Astrocyte (in vitro differentiated cells and primary cell): Measurements from ENCODE around the gene SPOCK1. TPM values are rescaled to one million over a fixed set of nuclear protein-coding genes. Genes with fewer than 3 reads are reported as not detected.

Experiments used
- DNase-seq: peaks from one replicate; pipeline ENCODE4 v3.0.0-alpha.2; 2010; ENCODE audit warnings: low read depth
- FAIRE-seq: peaks from 2 replicates; lab custom pipeline; 2011; peaks lifted over from hg19 to GRCh38; lab: Jason Lieb, UNC
- H2AFZ ChIP-seq: 2 replicates; pipeline ENCODE4 v1.6.0; 2012; ENCODE audit warnings: low read depth, low read length, inconsistent platforms
- H3K27ac ChIP-seq: 2 replicates; pipeline ENCODE4 v1.5.1; 2011; ENCODE audit warnings: low read depth, low read length, inconsistent platforms
- H3K27me3 ChIP-seq: 2 replicates; pipeline ENCODE4 v1.6.0; 2011; ENCODE audit warnings: low read length, inconsistent platforms; ENCODE audit not compliant: insufficient read depth
- H3K36me3 ChIP-seq: 2 replicates; pipeline ENCODE4 v1.5.1; 2011; ENCODE audit warnings: low read length, inconsistent platforms; ENCODE audit not compliant: insufficient read depth
- H3K4me1 ChIP-seq: 2 replicates; pipeline ENCODE4 v1.5.1; 2011; ENCODE audit warnings: low read length, inconsistent platforms; ENCODE audit not compliant: insufficient read depth
- H3K4me2 ChIP-seq: 2 replicates; pipeline ENCODE4 v1.6.0; 2012; ENCODE audit warnings: low read length, inconsistent platforms
- H3K4me3 ChIP-seq: 2 replicates; pipeline ENCODE4 v1.5.1; 2011; ENCODE audit warnings: low read depth, mild to moderate bottlenecking, low read length, inconsistent platforms; ENCODE audit not compliant: insufficient read depth
- H3K79me2 ChIP-seq: 2 replicates; pipeline ENCODE4 v1.6.0; 2012; ENCODE audit warnings: mild to moderate bottlenecking, low read length, inconsistent platforms; ENCODE audit not compliant: insufficient read depth
- H3K9ac ChIP-seq: 2 replicates; pipeline ENCODE4 v1.6.0; 2012; ENCODE audit warnings: mild to moderate bottlenecking, low read length, inconsistent platforms
- H3K9me3 ChIP-seq: 2 replicates; pipeline ENCODE4 v1.5.1; 2012; ENCODE audit warnings: low read depth, mild to moderate bottlenecking, low read length, inconsistent platforms; ENCODE audit not compliant: insufficient read depth
- H4K20me1 ChIP-seq: 2 replicates; pipeline ENCODE4 v1.6.0; 2012; ENCODE audit warnings: low read length, inconsistent platforms; ENCODE audit not compliant: insufficient read depth
- H3K27ac Mint-ChIP-seq: one replicate; pipeline ENCODE4 v1.8.0; 2021; ENCODE audit warnings: mild to moderate bottlenecking, mixed read lengths; ENCODE audit not compliant: unreplicated experiment
- H3K27me3 Mint-ChIP-seq: one replicate; pipeline ENCODE4 v1.8.0; 2021; ENCODE audit warnings: low read depth, mixed read lengths; ENCODE audit not compliant: unreplicated experiment
- H3K36me3 Mint-ChIP-seq: one replicate; pipeline ENCODE4 v1.8.0; 2021; ENCODE audit warnings: low read depth, mixed read lengths; ENCODE audit not compliant: unreplicated experiment
- H3K4me1 Mint-ChIP-seq: one replicate; pipeline ENCODE4 v1.8.0; 2021; ENCODE audit warnings: low read depth, mixed read lengths; ENCODE audit not compliant: unreplicated experiment
- H3K4me3 Mint-ChIP-seq: one replicate; pipeline ENCODE4 v1.8.0; 2021; ENCODE audit warnings: mild to moderate bottlenecking, moderate library complexity, mixed read lengths; ENCODE audit not compliant: unreplicated experiment
- H3K9me3 Mint-ChIP-seq: one replicate; pipeline ENCODE4 v1.8.0; 2021; ENCODE audit warnings: mild to moderate bottlenecking, mixed read lengths; ENCODE audit not compliant: unreplicated experiment
- EZH2 ChIP-seq: IDR thresholded peaks from 2 replicates; pipeline ENCODE4 v1.6.1; 2012; ENCODE audit warnings: mild to moderate bottlenecking, low read length, inconsistent platforms; ENCODE audit not compliant: insufficient read depth
- total RNA-seq: library from RNA; stranded (reverse); gene quantifications from 2 replicates; pipeline ENCODE4 v1.2.1, GENCODE V29; 2021
- TF ChIP-seq, protein P1 (sequence below): IDR thresholded peaks from 2 replicates; pipeline ENCODE4 v1.5.1; 2011; ENCODE audit warnings: low read depth, mild to moderate bottlenecking, inconsistent platforms, low read length, moderate library complexity; ENCODE audit not compliant: insufficient read depth

The SPOCK1 gene
- total RNA-seq, 1 donor from 2014 or later = 53.5 TPM

DNA sequence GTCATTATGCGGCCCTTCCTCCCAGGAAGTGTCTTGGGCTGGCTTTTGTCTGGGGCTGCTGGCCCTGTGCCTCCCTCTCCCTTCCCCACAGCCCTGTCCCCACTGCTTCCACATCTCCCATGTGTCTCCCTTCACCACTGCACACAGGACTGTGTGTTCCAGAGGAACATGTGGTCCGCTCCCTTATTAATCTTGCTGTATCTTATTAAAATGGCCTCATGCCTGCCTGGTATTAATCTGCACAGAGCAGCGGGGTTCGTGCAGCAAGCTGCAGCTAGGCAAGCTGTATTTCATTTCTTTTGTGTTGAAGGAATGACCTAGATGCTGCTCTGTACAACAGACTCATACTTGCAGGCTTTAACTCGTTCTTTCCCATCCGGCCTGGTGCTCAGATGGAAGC is 130.5 kb downstream of the SPOCK1 start:
- H3K79me2 ChIP-seq = peaks cover 28% of the 10 kb centered on the region
- peaks cover 14% of the 10 kb centered on the region for H3K27me3 Mint-ChIP-seq
- H3K4me1 Mint-ChIP-seq = peaks cover 9% of the 10 kb centered on the region
- DNase-seq = no peak
- H3K9me3 Mint-ChIP-seq = peaks cover 2% of the 10 kb centered on the region
- H3K27me3 ChIP-seq = no peaks in the 10 kb centered on the region
- no peaks in the 10 kb centered on the region for H3K9me3 ChIP-seq
- no peak for FAIRE-seq
- H3K27ac ChIP-seq = no peak overlapping the region
- no peak overlapping the region for H3K4me3 Mint-ChIP-seq
- no peak overlapping the region for H3K4me3 ChIP-seq
- H2AFZ ChIP-seq = no peak overlapping the region
- no peaks in the 10 kb centered on the region for H3K36me3 Mint-ChIP-seq
- H3K9ac ChIP-seq = no peak overlapping the region
- H4K20me1 ChIP-seq = peaks cover 40% of the 10 kb centered on the region
- no peak overlapping the region for H3K4me2 ChIP-seq
- no peak for TF ChIP-seq EZH2
- TF ChIP-seq, protein P1, sequence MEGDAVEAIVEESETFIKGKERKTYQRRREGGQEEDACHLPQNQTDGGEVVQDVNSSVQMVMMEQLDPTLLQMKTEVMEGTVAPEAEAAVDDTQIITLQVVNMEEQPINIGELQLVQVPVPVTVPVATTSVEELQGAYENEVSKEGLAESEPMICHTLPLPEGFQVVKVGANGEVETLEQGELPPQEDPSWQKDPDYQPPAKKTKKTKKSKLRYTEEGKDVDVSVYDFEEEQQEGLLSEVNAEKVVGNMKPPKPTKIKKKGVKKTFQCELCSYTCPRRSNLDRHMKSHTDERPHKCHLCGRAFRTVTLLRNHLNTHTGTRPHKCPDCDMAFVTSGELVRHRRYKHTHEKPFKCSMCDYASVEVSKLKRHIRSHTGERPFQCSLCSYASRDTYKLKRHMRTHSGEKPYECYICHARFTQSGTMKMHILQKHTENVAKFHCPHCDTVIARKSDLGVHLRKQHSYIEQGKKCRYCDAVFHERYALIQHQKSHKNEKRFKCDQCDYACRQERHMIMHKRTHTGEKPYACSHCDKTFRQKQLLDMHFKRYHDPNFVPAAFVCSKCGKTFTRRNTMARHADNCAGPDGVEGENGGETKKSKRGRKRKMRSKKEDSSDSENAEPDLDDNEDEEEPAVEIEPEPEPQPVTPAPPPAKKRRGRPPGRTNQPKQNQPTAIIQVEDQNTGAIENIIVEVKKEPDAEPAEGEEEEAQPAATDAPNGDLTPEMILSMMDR = no peak
- H3K36me3 ChIP-seq = no peaks in the 10 kb centered on the region
- peaks cover 34% of the 10 kb centered on the region for H3K4me1 ChIP-seq
- no peak overlapping the region for H3K27ac Mint-ChIP-seq

DNA sequence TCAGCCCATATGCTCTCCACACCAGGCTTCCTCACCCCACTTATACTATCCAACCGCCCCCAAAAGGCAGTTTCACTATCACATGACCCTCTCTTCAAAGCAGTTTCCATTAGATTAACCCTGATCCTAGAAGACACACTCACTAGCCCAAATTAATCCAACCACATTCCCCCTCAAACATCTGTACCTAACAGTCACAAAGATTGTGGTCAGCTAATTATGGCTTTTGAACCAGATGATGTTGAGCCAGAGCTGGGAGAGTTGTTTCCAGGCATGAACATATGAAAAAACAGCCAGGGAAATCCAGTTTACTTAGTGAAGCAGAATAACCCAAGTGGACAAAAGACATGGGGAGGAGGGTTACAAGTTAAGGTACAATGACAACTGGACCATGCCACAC is 131.2 kb downstream of the SPOCK1 start:
- Mint-ChIP-seq H3K4me1 (peaks cover 9% of the 10 kb centered on the region), H3K9me3 (peaks cover 2% of the 10 kb centered on the region), H3K36me3 (no peaks in the 10 kb centered on the region), H3K27me3 (peaks cover 14% of the 10 kb centered on the region), H3K4me3 (no peak overlapping the region), H3K27ac (no peak overlapping the region)
- no peak for DNase-seq
- no peaks in the 10 kb centered on the region for H3K36me3 ChIP-seq
- peaks cover 30% of the 10 kb centered on the region for H3K79me2 ChIP-seq
- no peaks in the 10 kb centered on the region for H3K27me3 ChIP-seq
- H3K4me1 ChIP-seq = peaks cover 32% of the 10 kb centered on the region
- H4K20me1 ChIP-seq = peaks cover 34% of the 10 kb centered on the region
- no peak overlapping the region for H3K27ac ChIP-seq
- H3K9ac ChIP-seq = no peak overlapping the region
- H2AFZ ChIP-seq = no peak overlapping the region
- H3K4me2 ChIP-seq = no peak overlapping the region
- no peak for TF ChIP-seq EZH2
- TF ChIP-seq, protein P1 = no peak
- H3K4me3 ChIP-seq = no peak overlapping the region
- no peaks in the 10 kb centered on the region for H3K9me3 ChIP-seq
- no peak for FAIRE-seq

DNA sequence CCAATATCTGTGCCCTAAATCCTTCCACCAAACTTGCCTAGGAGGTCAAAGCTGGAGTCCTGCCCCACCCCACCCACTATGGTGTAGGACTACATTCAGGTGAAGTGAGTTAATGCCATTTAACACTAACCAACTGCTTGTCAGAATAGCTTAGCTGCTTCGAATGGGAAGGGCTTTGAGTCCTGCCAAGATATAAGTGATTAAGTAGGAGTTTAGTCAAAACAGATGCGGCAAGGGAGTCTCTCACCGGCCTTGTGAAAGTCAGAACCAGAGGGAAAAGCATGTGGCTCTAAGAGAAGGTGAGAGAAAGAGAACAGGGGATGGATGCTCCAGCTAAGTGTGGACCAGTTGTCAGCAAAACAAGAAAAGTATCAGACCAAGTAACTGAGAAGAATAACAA is 132.6 kb downstream of the SPOCK1 start:
- Histone ChIP-seq H2AFZ (no peak overlapping the region), H4K20me1 (peaks cover 29% of the 10 kb centered on the region), H3K4me2 (no peak overlapping the region), H3K4me3 (no peak overlapping the region), H3K4me1 (peaks cover 27% of the 10 kb centered on the region), H3K9me3 (no peaks in the 10 kb centered on the region), H3K27me3 (no peaks in the 10 kb centered on the region), H3K79me2 (peaks cover 31% of the 10 kb centered on the region), H3K27ac (no peak overlapping the region), H3K9ac (no peak overlapping the region), H3K36me3 (no peaks in the 10 kb centered on the region)
- FAIRE-seq (no peak), DNase-seq (peak; percentile 60)
- peaks cover 14% of the 10 kb centered on the region for H3K27me3 Mint-ChIP-seq
- H3K9me3 Mint-ChIP-seq = peaks cover 2% of the 10 kb centered on the region
- no peaks in the 10 kb centered on the region for H3K36me3 Mint-ChIP-seq
- no peak for TF ChIP-seq EZH2
- H3K27ac Mint-ChIP-seq = no peak overlapping the region
- H3K4me3 Mint-ChIP-seq = no peak overlapping the region
- peaks cover 9% of the 10 kb centered on the region for H3K4me1 Mint-ChIP-seq
